Heart left ventricle (tissue), 16 donors: ENCODE measurements around the gene SELENOM. TPM values are rescaled to one million over a fixed set of nuclear protein-coding genes. Genes with fewer than 3 reads are reported as not detected.

ENCODE experiments used
- ATAC-seq, 4 donors: fragments of 200-7000 bp; cut with Tn5 transposase; one replicate each; pipeline ENCODE4 v1.9.1; 2020 to 2022; ENCODE audit warnings: moderate library complexity in 4 of 4, mild to moderate bottlenecking in 3 of 4, moderate number of reproducible peaks in 1 of 4
- DNase-seq, 5 donors: peaks; one replicate each; pipeline ENCODE4 v3.0.0-alpha.2; 2020
- H3K27ac ChIP-seq, 12 donors: fragments of 200-600 bp; sonication (generic) in 4 of 12; one replicate each; pipeline versions ENCODE4 v1.5.0 to v1.8.0; 2016 to 2022; ENCODE audit warnings: mild to moderate bottlenecking in 2 of 12
- H3K27me3 ChIP-seq, 9 donors: fragments of 200-600 bp; sonication (generic) in 2 of 9; one replicate each; pipeline versions ENCODE4 v1.5.1 to v1.8.0; 2016 to 2022; ENCODE audit warnings: mild to moderate bottlenecking in 3 of 9
- H3K36me3 ChIP-seq, 9 donors: fragments of 200-600 bp; sonication (generic) in 2 of 9; one replicate each; pipeline versions ENCODE4 v1.5.0 to v1.8.0; 2018 to 2022; ENCODE audit warnings: mild to moderate bottlenecking in 2 of 9
- H3K4me1 ChIP-seq, 12 donors: fragments of 200-600 bp; sonication (generic) in 4 of 12; one replicate each; pipeline versions ENCODE4 v1.5.0 to v1.8.0; 2016 to 2022; ENCODE audit warnings: mild to moderate bottlenecking in 3 of 12
- H3K4me3 ChIP-seq, 12 donors: fragments of 200-600 bp; sonication (generic) in 4 of 12; one replicate each; pipeline versions ENCODE4 v1.5.0 to v1.8.0; 2017 to 2022; ENCODE audit warnings: mild to moderate bottlenecking in 9 of 12, moderate library complexity in 4 of 12
- H3K9me3 ChIP-seq, 12 donors: fragments of 200-600 bp; sonication (generic) in 4 of 12; one replicate each; pipeline versions ENCODE4 v1.5.0 to v1.8.0; 2016 to 2022; ENCODE audit warnings: mild to moderate bottlenecking in 1 of 12
- CTCF ChIP-seq, 12 donors: fragments of 200-600 bp; sonication (generic) in 4 of 12; IDR thresholded peaks; one replicate each; pipeline versions ENCODE4 v1.5.0 to v1.8.0; 2018 to 2022; ENCODE audit warnings: antibody characterized with exemption in 12 of 12, mild to moderate bottlenecking in 5 of 12
- POLR2A ChIP-seq, 2 donors: fragments of 450-650 bp; IDR thresholded peaks; one replicate each; pipeline ENCODE4 v1.6.1; 2017; ENCODE audit warnings: antibody characterized with exemption in 2 of 2, mild to moderate bottlenecking in 2 of 2, moderate library complexity in 2 of 2
- WGBS, 4 donors: extraction: QIAGEN DNeasy Blood & Tissue Kit in 2 of 4; methylation state at CpG; one replicate each; pipeline versions ENCODE4 v1.1.5 to v1.1.7; 2013 to 2018; 5-methylcytosine and 5-hydroxymethylcytosine counted together
- intact Hi-C, 10 donors: fragments of 100-400 bp; cut with DNase I; formaldehyde crosslinking; loops; one replicate each; pipeline versions ENCODE4 v1.11.1 to v1.14.2; 2022
- polyA plus RNA-seq, 2 donors: library from polyadenylated mRNA; stranded (reverse); fragments of 200-250 nt; gene quantifications; one replicate each; pipeline ENCODE4 v1.2.3, GENCODE V29; 2013
- total RNA-seq, 9 donors: library from RNA; depleted of rRNA in 2 of 9; stranded (reverse); fragments of >200 nt in 2 of 9; fragmentation: NEBNext Ultra II Directional in 3 of 9; extraction: Animal tissue kit (Norgen Biotek cat#: 25700) in 3 of 9; gene quantifications; one replicate each; pipeline versions ENCODE4 v1.1.0 to v1.2.4, GENCODE V29; 2016 to 2023
- donor health status: ischemic (EF 13 %, LVEDD 7.1; RV severe dilation, severe dysfunction).
- donor health status: healthy with polysubstance abuse.
- donor health status: DM: no; HTN: yes; CAD: no.
- donor health status: DM: no; HTN: no; CAD: no.
- donor health status: ischemic (EF 25% LVEDD 6.9; RV normal size, moderate dysfunction).
- donor health status: ischemic (EF 25% LVEDD 5.7; RV mildly dilated, moderate dysfunction).
- donor health status: healthy.
- donor health status: DM: yes; HTN: yes; CAD: no.
- donor health status: ischemic (EF 35%, LVEDD 5.7; RV mildly dilated, moderate dysfunction).
- donor health status: nonischemic (EF 11% LVEDD 7.7; RV severe dilation, severe dysfunction).
- donor health status: DM: yes; HTN: yes; CAD: no.
- donor health status: PGD.
- donor health status: ischemic (EF 29% LVEDD 5.4; RV normal size, mild dysfunction).
- donor health status: nonischemic (EF 23%, LVEDD 6.1; RV moderate dilation, normal function).

The SELENOM gene
- total and polyA plus RNA-seq, 11 donors = 35.0 to 183 (median 55.0) TPM

GRCh38 chr22:31104869-31105268 lies 2.5 kb downstream of the SELENOM start:
- no peaks in the 10 kb centered on the region for H3K27me3 ChIP-seq
- intact Hi-C loops = loop anchor here in 8 of 10 donors (5.0 to 10.0 kb wide), 6 partner anchors 42 to 170 kb away; no protein-coding TSS in a partner anchor
- peak in 4 of 5 donors; percentile 27 to 66 (median 40) for DNase-seq
- H3K9me3 ChIP-seq = no peaks in the 10 kb centered on the region
- no peak overlapping the region for H3K4me3 ChIP-seq
- 40 to 62% (median 61%) methylated on average over 34 to 35 of the region's 35 CpGs for WGBS, 4 donors
- H3K27ac ChIP-seq = peak overlapping the region in 3 of 12 donors; percentile 5 to 99 (median 28)
- no peak for ATAC-seq
- TF ChIP-seq POLR2A (IDR thresholded peaks at IDR 0.05) (no peak), CTCF (IDR thresholded peaks at IDR 0.05) (peak in 10 of 12 donors; percentile 13 to 47 (median 21))
- H3K36me3 ChIP-seq = peaks cover 0 to 56% (median 51%) of the 10 kb centered on the region in 9 donors
- H3K4me1 ChIP-seq = peaks cover 0 to 58% (median 24%) of the 10 kb centered on the region in 12 donors

DNA sequence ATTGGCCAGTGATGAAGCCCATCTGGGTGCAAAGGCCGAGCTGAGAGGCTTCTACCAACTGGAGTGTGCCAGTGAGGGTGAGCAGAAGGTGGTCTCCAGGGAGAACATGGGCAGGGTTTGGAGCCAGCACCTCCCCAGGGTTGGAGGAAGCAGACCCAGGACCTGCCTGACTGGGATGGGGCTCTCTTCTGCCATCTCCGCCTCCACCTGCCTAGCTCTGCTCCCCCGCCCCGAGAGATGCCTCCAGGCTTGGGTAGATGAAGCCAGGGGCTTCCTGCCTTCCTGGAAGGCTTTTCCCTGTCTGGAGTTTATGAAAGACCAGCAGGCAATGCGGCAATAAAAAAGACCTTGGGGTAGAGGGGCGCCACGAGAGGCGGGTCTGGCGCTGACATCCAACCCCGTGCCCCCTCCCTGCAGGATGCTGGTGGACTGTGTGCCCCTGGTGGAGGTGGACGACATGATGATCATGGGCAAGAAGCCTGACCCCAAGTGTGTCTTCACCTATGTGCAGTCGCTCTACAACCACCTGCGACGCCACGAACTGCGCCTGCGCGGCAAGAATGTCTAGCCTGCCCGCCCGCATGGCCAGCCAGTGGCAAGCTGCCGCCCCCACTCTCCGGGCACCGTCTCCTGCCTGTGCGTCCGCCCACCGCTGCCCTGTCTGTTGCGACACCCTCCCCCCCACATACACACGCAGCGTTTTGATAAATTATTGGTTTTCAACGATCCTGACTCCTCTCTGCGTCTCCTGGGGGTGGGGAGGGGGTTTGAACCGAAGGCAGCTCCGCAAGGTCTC lies 3.3 kb downstream of the SELENOM start:
- H3K4me3 ChIP-seq = no peak overlapping the region
- DNase-seq (peak in 4 of 5 donors; percentile 16 to 77 (median 38)), ATAC-seq (no peak)
- peaks cover 0 to 58% (median 24%) of the 10 kb centered on the region in 12 donors for H3K4me1 ChIP-seq
- intact Hi-C loops = loop anchor here in 4 of 10 donors (5.0 to 10.0 kb wide), 3 partner anchors 131 to 171 kb away; no protein-coding TSS in a partner anchor
- no peaks in the 10 kb centered on the region for H3K27me3 ChIP-seq
- whole genome bisulfite sequencing, 4 donors = 71 to 82% (median 78%) methylated on average over 33 of the region's 33 CpGs
- no peaks in the 10 kb centered on the region for H3K9me3 ChIP-seq
- peak overlapping the region in 4 of 12 donors; percentile 5 to 99 (median 42) for H3K27ac ChIP-seq
- peaks cover 0 to 64% (median 59%) of the 10 kb centered on the region in 9 donors for H3K36me3 ChIP-seq
- TF ChIP-seq POLR2A (IDR thresholded peaks at IDR 0.05) (no peak), CTCF (IDR thresholded peaks at IDR 0.05) (no peak)

GRCh38 chr22:31103111-31103510 lies 4.3 kb downstream of the SELENOM start:
- Histone ChIP-seq H3K9me3 (no peaks in the 10 kb centered on the region), H3K27ac (peak overlapping the region in 10 of 12 donors; percentile 11 to 99 (median 44)), H3K4me1 (peaks cover 0 to 65% (median 27%) of the 10 kb centered on the region in 12 donors), H3K4me3 (no peak overlapping the region), H3K27me3 (no peaks in the 10 kb centered on the region), H3K36me3 (peaks cover 0 to 73% (median 69%) of the 10 kb centered on the region in 9 donors)
- intact Hi-C loops = loop anchor here in 4 of 10 donors (5.0 to 10.0 kb wide), 3 partner anchors 132 to 172 kb away; no protein-coding TSS in a partner anchor
- TF ChIP-seq POLR2A (IDR thresholded peaks at IDR 0.05) = no peak
- WGBS, 4 donors = 85 to 90% (median 87%) methylated on average over 2 of the region's 2 CpGs
- ATAC-seq (no peak), DNase-seq (no peak)

- H3K36me3 ChIP-seq = peaks cover 0 to 79% (median 74%) of the 10 kb centered on the region in 9 donors
- DNase-seq (peak in 3 of 5 donors; percentile 79 to 90 (median 81)), ATAC-seq (peak; percentile 22 to 73 (median 52))
- H3K4me3 ChIP-seq = no peak overlapping the region
- WGBS, 4 donors = 58 to 65% (median 63%) methylated on average over 8 of the region's 8 CpGs
- TF ChIP-seq POLR2A (IDR thresholded peaks at IDR 0.05) (no peak), CTCF (IDR thresholded peaks at IDR 0.05) (no peak)
- H3K4me1 ChIP-seq = peaks cover 0 to 65% (median 23%) of the 10 kb centered on the region in 12 donors
- no peaks in the 10 kb centered on the region for H3K27me3 ChIP-seq
- H3K9me3 ChIP-seq = no peaks in the 10 kb centered on the region
- intact Hi-C loops = loop anchor here in 4 of 10 donors (5.0 to 10.0 kb wide), 3 partner anchors 132 to 172 kb away; no protein-coding TSS in a partner anchor
- peak overlapping the region in 10 of 12 donors; percentile 11 to 99 (median 44) for H3K27ac ChIP-seq
Observed at GRCh38 chr22:31102441-31103081, 4.8 kb downstream of the SELENOM start.
